Vagina (tissue), 2 donors: Measurements from ENCODE around the gene PTPN1.

Source experiments
- POLR2AphosphoS5 ChIP-seq, 2 donors: sonication (generic); formaldehyde crosslinking; IDR thresholded peaks; one replicate each; pipeline ENCODE4 v1.9.0; 2017; ENCODE audit warnings: antibody characterized with exemption in 2 of 2, mild to moderate bottlenecking in 2 of 2, low read depth in 1 of 2; ENCODE audit not compliant: insufficient read depth in 1 of 2
- TF ChIP-seq, protein P1 (sequence below), 3 experiments: fragments of 450-650 bp in 2 of 3; fragments of 200-600 bp in 1 of 3; sonication (generic) in 1 of 3; IDR thresholded peaks; one replicate each; pipeline ENCODE4 v1.5.1; 2017 to 2019; ENCODE audit warnings: antibody characterized with exemption in 3 of 3, mild to moderate bottlenecking in 2 of 3, moderate library complexity in 2 of 3

- TF ChIP-seq, protein P1, sequence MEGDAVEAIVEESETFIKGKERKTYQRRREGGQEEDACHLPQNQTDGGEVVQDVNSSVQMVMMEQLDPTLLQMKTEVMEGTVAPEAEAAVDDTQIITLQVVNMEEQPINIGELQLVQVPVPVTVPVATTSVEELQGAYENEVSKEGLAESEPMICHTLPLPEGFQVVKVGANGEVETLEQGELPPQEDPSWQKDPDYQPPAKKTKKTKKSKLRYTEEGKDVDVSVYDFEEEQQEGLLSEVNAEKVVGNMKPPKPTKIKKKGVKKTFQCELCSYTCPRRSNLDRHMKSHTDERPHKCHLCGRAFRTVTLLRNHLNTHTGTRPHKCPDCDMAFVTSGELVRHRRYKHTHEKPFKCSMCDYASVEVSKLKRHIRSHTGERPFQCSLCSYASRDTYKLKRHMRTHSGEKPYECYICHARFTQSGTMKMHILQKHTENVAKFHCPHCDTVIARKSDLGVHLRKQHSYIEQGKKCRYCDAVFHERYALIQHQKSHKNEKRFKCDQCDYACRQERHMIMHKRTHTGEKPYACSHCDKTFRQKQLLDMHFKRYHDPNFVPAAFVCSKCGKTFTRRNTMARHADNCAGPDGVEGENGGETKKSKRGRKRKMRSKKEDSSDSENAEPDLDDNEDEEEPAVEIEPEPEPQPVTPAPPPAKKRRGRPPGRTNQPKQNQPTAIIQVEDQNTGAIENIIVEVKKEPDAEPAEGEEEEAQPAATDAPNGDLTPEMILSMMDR (IDR thresholded peaks at IDR 0.05): no peak
- TF ChIP-seq POLR2AphosphoS5 (IDR thresholded peaks at IDR 0.05; ENCODE audit: insufficient read depth in 1 of 2, low read depth in 1 of 2): no peak
Observed at GRCh38 chr20:50598074-50598473, 87.9 kb downstream of the PTPN1 start.
